ENCODE data around the gene SUDS3. TPM values are rescaled to one million over a fixed set of nuclear protein-coding genes. Genes with fewer than 3 reads are reported as not detected.

SUDS3 gene
- total RNA-seq, 1 experiment from 2014 or later = 50.7 TPM

GRCh38 chr12:118463677-118464076 lies 87.3 kb downstream of the SUDS3 start:
- DNase-seq = no peak
- Histone ChIP-seq H3K9me3 (ENCODE audit: insufficient read depth, low read depth) (no peaks in the 10 kb centered on the region), H3K79me2 (ENCODE audit: low read depth) (no peaks in the 10 kb centered on the region), H3K27me3 (ENCODE audit: insufficient read depth, low read depth) (peaks cover 65% of the 10 kb centered on the region), H2AFZ (no peak overlapping the region), H3K27ac (no peak overlapping the region), H3F3A (ENCODE audit: insufficient read depth, low read depth) (no peaks in the 10 kb centered on the region), H4K20me1 (ENCODE audit: insufficient read depth) (no peaks in the 10 kb centered on the region), H3K4me2 (no peak overlapping the region), H3K9me2 (ENCODE audit: insufficient read depth) (no peaks in the 10 kb centered on the region), H3K4me1 (replicated peaks; ENCODE audit: insufficient read depth) (no peaks in the 10 kb centered on the region), H3K36me3 (ENCODE audit: low read depth) (no peaks in the 10 kb centered on the region), H3K4me3 (no peak overlapping the region)
- no TSS peak for BruUV-seq (replicated peaks)
- TF ChIP-seq EZH2 (IDR thresholded peaks at IDR 0.05; ENCODE audit: low read depth) (no peak), CTCF (conservative IDR thresholded peaks at IDR 0.05) (no peak)
- intact Hi-C loops (cut with micrococcal nuclease; ENCODE audit: unreplicated experiment) = no loop called here
- ChIA-PET POLR2A (ENCODE audit: unreplicated experiment) (no interaction called here), CTCF (no interaction called here)

GRCh38 chr12:118465706-118466105 lies 89.4 kb downstream of the SUDS3 start:
- no TSS peak for BruUV-seq (replicated peaks)
- TF ChIP-seq CTCF (conservative IDR thresholded peaks at IDR 0.05) (no peak), EZH2 (IDR thresholded peaks at IDR 0.05; ENCODE audit: low read depth) (no peak)
- H2AFZ ChIP-seq = no peak overlapping the region
- H3F3A ChIP-seq (ENCODE audit: insufficient read depth, low read depth) = no peaks in the 10 kb centered on the region
- H4K20me1 ChIP-seq (ENCODE audit: insufficient read depth) = no peaks in the 10 kb centered on the region
- intact Hi-C loops (cut with micrococcal nuclease; ENCODE audit: unreplicated experiment) = no loop called here
- H3K79me2 ChIP-seq (ENCODE audit: low read depth) = no peaks in the 10 kb centered on the region
- H3K4me3 ChIP-seq = no peak overlapping the region
- no peak overlapping the region for H3K4me2 ChIP-seq
- no peaks in the 10 kb centered on the region for H3K9me3 ChIP-seq (ENCODE audit: insufficient read depth, low read depth)
- no peak overlapping the region for H3K27ac ChIP-seq
- H3K36me3 ChIP-seq (ENCODE audit: low read depth) = no peaks in the 10 kb centered on the region
- no peak for DNase-seq
- ChIA-PET POLR2A (ENCODE audit: unreplicated experiment) (interaction anchor here (0.6 kb wide), 1 partner anchor 522 kb away, joined by 5 read pairs; no protein-coding TSS in a partner anchor), CTCF (no interaction called here)
- peaks cover 81% of the 10 kb centered on the region for H3K27me3 ChIP-seq (ENCODE audit: insufficient read depth, low read depth)
- H3K4me1 ChIP-seq (replicated peaks; ENCODE audit: insufficient read depth) = no peaks in the 10 kb centered on the region
- no peaks in the 10 kb centered on the region for H3K9me2 ChIP-seq (ENCODE audit: insufficient read depth)

Other genes starting within 250 kb of the SUDS3 start
- 188 and 189 TPM in 2 replicates for gene PEBP1, start 240.4 kb upstream of the SUDS3 start, total RNA-seq (2021)
- 55.8 and 60.5 TPM in 2 replicates for gene TAOK3, start 3.6 kb upstream of the SUDS3 start, total RNA-seq (2021)

Measured in PC-9 (cell line).